Activated CD4-positive, alpha-beta T cell treated with anti-CD3 and anti-CD28 coated beads, Interleukin-2, amount 50 U/mL, for 1 hour (primary cell): ENCODE data around the gene RNF5.
A peak's percentile ranks its signal among the peaks of the same experiment; 100 is the strongest.
"Not testable (repeated sequence)": the region's sequence is repeated elsewhere in the genome, so short reads cannot be mapped to it uniquely, and the experiment has no call there.

Source experiments
- DNase-seq: peaks from one replicate; pipeline ENCODE4 v3.0.0-alpha.2; 2020

RNF5 gene

DNA sequence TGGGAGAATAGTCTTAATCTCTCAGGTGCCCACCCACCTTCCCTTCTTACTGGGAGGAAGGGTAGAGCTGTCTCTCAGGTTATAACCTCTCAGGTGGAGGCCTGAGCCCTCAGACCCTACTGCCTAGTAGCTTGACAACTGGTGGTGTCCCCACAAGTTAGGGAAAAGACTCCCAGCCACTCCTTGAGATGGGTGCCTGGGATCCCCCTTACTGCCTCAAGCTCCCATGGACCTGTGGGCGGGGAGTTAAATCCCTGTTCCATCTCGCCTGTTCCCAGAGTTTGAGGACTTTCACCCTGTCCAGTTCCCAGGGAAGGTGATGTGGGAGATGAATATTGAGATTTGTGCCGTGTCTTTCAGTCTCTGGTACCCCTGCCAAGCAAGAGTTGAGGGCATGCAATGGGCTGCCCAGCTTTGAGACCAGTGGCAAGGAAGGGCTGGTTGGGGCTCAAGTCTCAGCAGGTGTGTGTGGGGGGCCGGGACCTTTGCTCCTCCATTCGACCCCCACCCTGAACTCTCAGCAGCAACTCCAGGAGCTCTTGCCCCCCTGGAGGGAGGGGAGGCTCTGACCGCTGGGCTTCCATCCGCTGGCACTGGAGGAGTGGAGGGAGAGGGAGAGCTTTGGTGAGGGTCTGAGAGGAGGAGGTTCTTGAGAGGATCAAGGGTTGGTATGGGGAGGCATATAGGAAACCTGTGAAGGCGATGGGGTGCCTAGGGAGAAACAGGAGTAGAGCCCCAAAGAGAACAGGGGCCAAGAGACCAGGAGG lies 12.9 kb downstream of the RNF5 start:
- DNase-seq: no peak

DNA sequence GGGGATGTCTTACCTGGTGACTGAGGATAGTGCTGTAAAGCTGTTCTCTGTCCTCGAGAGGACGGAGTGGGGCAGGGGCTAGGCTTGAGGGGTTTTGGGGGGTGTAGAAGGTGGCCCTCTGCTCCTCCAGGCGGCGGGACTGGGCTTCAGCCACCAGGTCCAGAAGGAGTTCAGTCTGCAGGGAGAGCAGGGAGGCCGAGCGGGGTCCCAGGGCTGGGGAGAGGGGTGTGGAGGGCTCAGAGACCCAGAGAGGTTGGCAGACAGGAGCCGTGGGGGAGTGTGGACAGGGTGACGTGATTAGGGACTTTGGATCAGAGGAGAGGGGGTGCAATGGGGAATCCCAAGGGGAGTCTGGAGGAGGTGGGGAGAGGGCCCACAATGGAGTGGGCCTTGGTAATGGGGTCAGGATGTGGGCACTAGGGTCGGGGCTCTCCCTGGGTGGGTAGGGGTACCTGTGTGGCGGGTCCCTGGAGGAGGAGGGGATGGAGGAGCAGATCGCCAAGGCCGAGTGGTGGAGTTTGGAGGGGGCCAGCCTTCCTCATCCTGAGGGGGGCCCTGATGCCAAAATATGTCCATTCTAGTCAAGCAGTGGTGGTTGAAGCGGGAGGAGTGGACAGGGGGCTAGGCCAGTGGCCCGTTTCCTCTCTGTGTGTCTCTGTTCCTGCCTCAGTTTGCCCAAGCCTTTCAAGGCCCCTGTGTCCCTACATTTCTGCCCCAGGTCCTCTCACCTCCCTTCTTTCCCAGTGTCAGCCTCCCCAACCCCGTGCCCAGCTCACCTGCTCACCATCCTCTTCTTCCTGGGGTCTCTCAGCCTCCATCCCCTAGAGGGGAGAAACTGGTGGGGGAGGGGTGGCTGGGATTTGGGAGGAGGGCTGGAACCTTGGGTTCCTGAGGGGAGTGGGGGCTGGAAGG lies 13.7 kb downstream of the RNF5 start:
- DNase-seq: no peak

DNA sequence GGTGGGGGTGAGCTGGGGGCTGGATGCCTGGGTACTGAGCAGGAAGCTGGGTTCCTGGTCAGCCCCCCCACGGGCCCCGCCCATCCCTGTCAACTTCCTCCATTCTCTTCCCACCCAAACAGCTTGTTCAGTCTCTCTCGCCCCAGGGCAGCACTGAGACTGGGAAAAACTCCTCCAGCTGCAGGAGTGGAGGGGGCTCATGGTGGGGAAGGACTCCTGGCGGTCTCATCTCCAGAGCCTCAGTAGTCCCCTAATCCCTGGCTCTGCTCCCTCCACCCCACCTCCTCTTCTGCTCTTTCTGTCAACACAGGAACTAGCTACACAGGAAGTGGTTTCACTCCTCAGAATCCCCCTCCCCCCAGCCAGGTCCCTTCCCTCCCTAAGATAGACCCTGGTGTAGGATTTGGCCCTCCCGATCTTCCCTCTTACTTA lies 14.4 kb downstream of the RNF5 start, which contains the start of gene GPSM3:
Gene GPSM3, minus strand, starts transcription at position 36 of the 432 bp plus-strand sequence. CDS start 130 bp downstream, outside the sequence.
- peak; percentile 41 for DNase-seq

DNA sequence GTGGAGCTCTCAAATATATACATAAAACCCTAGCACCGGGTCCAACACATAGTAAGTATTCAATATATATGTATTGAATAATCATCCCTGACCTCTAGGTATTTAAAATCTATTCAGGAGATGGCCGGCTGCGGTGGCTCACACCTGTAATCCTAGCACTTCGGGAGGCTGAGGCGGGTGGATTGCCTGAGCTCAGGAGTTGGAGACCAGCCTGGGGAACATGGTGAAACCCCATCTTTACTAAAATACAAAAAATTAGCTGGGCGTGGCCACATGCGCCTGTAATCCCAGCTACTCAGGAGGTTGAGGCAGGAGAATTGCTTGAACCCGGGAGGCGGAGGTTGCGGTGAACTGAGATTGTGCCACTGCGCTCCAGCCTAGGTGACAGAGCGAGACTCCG lies 14.9 kb downstream of the RNF5 start:
- not testable (repeated sequence) for DNase-seq

DNA sequence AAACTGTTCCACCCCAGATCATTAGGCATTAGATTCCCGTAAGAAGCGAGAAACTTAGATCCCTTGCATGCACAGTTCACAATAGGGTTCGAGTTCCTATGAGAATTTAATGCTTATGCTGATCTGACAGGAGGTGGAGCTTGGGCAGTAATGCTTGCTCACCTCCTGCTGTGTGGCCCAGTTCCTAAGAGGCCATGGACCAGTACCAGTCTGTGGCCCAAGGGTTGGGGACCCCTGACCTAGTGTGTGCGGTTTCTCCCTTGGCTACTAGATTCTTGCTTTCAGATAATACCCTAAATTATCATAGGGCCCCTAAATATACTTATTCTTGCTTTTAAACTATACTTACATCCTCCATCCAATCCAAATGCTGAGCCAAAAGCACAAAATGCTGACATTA lies 16.2 kb downstream of the RNF5 start:
- no peak for DNase-seq

DNA sequence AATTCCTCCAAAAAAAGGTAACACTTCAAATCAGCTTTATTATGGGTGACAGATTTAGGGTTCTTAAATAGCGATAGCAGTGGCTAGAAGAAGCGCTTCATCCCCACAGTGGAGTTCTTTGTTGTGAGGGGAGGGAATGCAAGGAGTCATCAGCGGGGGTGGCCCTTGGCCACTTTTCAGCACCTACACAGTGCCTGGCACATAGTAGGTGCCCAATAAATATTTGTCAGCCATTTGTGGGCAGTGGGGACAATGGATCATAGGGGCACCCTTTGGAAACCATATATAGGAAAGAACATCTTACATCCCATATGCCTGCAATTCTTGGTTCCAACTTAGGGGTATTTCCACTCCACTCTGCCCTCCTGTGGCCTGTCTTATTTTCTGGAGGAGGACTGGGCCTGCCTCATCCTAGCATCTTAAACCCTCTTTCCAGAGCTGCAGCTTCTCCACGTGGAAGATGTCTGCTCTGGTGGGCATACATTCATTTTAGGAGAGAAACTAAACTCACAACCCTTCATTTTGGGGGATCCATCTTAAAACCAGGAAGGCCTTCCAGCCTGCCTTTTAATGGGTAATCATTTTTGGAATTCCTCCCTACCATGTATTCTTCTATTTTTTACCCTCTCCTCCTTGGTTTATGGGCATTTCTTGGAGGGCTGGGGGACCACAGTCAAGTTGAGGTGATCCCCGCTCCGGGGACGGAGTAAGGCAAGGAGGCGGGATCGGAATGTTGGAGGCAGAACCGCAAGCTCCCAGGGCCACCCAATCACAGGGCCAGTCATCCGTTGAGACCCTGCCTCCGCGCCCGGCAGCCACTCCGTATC lies 16.8 kb downstream of the RNF5 start:
- DNase-seq: no peak

DNA sequence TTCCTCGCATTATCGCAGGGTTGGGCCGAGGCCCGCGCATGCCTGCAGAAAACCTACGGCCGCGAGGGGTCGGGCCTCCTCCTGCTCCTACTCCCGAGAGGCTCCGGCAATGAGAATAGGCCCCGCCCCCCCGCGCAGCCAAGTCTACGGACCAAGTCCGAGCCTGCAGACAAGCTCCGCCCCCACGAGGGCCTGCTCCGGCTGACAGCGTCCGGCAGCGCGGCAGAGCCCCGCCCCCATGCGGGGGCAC lies 17.4 kb downstream of the RNF5 start:
- DNase-seq: peak; percentile 99

DNA sequence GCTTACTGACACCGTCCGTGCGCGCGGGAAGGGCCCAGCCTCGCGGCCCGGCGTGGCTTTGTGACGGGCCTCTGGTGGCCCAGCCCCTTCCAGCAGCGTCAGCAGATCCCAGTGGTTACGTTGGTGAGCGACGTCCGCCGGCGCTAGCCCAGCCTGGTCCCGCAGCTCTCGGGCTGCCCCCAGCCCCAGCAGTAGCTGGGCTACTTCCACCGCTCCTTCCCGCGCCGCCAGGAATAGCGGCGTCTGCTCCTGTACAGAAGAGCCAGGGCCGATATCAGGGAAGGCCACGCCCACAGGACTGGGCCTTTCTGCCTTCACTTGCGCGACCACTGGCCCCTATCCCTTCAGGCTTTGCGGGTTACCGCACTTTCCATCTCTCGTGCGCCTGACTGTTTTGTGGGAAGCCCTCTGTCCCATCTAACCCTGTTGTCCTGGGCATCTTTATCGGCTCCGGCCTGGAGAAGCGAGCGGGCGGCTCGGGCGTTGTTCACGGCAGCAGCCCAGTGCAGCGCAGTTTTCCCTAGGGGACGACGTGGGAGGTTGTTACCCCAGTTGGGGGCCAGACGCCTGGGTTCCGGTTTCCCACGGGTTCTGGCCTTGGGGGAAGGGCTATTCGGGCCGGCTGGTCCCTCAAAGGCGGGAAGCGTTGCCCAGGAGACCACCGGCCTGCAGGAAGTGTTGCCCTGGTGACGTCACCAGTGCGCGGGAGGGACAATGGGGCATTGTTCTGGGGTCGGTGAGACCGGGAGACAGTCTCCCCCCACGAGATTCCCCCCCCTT lies 17.9 kb downstream of the RNF5 start:
- DNase-seq: peak; percentile 53

DNA sequence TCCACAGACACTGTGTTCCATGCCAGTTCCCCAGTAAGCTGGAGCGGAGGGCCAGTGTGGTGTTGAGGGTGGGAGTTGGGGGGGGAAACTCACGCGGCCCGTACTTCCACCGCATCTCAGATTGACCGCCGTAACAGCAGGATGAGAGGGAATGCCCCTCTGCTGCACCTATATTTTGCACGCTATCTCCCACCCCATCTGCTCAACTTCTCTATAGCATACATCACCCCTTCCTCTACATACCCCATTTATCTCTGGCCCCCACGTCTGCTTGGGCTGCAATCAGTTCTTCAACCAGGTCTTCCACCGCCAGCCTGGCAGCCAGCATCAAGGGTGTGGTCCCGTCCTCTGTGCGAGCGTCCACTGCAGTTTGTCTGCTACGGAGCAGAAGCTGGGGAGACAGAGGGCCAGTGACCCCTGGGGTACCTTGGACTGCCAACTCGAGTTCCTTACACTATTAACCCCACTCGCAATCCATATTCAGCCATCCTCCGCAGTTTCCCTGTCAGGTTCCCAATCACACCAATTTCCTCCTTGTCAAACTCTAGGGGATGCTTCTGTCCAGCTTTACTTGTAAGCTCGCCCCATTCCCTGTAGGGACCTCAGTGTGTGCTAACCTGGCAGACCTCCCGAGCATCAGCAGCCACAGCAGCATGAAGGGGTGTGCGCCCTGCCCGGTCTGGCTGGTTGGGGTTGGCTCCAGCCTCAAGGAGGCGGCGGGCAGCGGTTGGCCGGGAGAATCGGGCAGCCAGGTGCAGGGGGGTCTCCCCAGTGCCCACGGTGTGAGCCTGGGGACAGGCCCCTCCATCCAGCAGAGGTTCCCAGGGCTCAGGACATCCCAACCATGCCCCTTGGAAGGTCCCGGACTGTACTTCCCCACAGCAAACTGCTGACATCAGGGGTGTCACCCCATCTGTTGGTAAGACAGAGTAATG lies 18.7 kb downstream of the RNF5 start:
- no peak for DNase-seq

DNA sequence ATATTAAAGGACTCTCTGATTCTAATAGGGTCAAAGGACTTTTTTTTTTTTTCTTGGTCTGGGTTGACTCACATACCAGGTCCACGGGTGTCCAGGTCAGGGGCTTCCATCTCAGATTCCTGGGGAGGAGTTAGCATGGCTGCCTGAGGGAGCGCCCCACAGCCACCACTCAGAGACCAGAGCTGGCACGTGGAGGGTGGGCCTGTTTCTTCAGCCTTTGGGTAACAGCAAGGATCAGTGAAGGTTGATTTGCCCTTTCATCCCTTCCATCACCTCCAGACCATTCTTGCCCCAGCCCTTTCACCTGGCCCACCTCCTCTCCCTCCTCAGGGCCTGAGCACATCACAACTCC lies 20.1 kb downstream of the RNF5 start:
- no peak for DNase-seq

DNA sequence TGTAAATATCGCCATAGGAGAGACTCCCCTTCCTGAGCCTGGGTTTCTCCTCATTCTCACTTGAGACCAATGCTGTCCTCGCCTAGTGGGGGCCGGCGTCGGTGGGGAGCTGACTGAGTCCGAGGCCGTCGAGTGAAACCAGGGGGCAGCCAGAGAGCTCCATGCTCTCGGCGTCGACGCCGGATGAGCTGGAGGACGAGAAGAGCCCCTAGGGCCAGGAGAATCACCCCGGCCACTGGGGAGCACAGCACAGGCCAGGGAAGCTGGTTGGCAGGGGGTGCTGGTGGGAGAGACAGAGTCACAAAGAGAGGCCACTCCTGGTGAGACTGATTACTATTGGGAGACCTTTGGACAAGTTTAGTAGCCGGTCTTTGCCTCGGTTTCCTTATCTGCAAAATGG lies 20.7 kb downstream of the RNF5 start:
- no peak for DNase-seq

DNA sequence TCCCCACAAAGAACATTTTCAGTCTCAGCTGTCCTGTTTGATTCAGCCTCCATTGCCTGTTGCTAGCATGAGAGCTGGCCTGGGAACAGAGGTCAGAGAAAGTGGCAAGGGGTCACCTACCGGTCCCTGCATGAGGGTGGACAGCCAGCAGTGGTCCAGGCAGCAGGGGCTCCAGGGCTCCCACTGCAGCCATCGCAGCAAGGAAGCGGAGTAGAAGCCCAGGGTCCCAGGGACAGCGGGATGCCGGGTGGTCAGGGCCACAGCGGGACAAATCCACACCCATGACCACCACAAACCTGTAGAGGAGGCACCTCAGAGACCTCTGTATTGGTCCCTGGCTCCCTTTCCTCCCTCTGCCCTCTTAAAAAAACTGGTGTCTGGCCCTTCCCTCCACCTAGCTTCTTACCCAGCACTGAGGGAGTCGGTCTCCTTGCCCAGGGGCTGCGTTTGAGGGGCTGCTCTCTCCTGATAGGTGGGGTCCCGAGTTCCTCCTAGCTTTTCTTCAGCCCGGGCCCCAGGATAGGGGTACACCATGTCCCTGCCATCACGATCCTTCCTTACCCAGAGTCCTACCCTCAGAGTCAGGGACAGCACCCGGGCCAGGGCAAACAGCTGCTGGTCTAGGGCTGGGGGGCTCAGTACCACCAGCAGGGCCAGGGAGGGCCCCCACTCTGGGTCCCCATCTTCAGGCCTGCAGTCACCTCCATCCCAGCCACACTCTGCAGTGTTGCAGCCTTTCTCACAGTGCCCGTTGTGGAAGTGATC lies 22.7 kb downstream of the RNF5 start:
- DNase-seq: no peak

DNA sequence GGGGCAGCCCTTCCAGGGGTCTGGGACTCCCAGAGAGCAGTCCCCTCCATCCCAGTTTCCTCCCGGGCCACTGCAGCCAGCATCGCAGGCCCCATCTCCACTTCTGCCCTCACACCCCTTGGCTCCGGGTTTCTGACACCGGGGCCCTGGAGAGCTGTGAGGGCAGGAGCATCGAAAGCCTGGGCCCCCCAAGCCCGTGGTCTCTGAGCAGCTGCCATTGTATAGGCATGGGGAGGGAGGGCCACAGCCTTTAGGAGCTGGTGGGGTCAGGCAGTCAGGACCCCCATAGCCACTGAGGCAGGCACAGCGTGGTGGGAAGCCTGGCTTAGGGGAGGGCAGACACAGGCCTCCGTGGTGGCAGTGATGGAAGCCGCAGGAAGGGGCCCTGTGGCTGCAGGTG lies 24.0 kb downstream of the RNF5 start:
- no peak for DNase-seq

DNA sequence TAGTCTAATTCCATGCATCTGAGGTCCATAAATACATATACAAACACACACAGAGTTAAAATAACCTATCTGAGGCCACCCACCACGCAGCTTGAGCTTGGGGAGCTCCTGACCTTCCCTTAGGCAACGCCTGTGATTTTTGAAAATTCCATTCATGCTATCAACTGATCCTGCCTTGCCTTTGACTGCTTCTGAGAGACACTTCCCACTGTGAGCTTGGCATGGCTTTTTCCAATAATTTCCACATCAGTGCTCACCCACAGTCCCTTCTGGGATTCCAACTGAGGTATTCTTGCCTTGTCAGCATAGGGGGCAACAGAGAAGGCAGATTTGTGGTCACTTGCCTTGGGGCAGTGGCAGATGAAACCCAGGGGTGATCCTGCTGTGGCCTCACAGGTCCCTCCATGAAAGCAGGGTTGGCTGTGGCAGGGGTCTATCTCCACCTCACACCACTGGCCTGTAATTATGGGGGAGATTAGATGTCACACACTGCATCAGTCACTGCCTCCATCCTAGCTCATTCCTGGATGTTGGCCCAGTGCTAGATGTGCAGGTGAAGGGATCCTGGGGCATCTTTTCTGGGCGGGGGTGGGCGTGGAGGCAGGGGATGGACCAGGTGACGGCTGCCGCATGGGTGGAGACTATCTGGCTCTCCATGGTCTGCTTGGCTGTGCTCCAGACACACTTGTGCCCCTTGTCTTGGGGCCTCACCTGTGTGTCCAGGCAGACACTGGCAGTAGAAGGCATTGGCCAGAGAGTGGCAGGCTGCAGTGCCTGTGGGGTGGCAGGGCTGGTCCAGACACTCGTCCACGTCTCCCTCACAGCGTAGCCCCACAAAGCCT lies 25.4 kb downstream of the RNF5 start:
- no peak for DNase-seq

DNA sequence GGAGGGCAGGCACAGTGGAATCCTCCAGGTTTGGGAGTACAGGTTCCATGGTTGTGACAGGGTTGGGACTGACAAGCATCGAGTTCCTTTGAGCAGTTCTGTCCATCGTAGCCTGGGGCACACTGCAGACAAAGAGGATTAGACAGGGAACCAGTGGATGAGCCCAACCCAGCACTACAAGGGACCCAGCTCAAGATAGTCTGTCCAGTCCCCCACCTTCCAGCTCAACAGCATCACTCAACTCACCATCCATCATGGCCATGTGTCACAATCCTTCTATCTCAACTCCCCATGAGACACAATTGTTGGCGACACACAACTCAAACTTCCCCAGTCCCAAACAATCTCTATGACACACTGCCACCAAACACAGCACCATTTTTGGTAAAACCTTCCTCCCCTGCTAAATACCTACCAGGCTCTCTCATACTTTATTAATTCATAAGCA lies 26.1 kb downstream of the RNF5 start:
- no peak for DNase-seq

DNA sequence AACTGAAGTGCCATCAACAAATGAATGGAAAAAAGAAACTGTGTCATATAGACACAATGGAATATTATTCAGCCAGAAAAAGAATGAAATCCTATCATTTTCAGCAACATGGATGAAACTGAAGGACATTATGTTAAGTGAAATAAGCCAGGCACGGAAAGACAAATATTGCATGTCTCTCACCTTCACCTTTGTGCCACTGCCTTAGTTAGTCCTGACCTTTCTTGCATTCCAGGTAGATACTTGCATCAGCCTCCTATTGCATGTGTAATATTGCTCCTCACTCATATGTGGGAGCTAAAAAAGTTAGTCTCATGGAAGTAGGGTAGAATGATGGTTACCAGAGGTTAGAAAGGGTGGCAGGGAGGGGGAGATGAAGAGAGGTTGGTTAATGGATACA lies 30.8 kb downstream of the RNF5 start:
- no peak for DNase-seq

DNA sequence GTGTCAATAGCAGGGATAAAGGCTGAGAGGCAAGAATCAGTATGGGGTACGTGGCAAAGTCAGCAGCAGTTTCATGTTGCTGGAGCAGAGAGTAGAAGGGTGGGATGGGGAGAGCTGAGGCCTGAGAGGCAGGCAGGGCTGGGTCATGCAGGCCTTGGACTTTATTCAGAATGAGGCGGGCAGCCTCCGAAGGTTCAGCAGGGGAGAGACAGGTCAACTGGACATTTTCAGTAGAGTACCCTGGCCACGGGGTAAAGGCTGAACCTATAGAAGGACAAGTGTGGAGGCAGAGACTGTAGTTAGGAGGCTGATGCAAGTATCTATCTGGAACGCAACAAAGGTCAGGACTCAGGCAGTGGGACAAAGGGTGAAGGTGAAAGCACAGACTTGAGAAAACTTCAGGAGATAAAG lies 32.0 kb downstream of the RNF5 start:
- DNase-seq: no peak

DNA sequence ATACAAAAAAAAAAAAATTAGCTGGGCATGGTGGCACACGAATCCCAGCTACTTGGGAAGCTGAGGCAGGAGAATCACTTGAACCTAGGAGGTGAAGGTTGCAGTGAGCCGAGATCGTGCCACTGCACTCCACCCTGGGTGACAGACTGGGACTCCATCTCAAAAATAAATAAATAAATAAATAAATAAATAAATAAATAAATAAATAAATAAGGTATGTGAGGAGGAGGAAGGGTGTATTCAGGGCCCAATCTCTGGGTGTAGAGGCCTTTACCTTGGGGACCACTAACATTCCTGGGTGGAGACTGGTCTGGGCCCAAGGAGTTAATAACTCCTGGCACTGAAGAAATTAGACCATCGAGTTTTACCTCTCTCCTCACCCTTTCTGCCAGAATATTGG lies 33.2 kb downstream of the RNF5 start:
- not testable (repeated sequence) for DNase-seq

DNA sequence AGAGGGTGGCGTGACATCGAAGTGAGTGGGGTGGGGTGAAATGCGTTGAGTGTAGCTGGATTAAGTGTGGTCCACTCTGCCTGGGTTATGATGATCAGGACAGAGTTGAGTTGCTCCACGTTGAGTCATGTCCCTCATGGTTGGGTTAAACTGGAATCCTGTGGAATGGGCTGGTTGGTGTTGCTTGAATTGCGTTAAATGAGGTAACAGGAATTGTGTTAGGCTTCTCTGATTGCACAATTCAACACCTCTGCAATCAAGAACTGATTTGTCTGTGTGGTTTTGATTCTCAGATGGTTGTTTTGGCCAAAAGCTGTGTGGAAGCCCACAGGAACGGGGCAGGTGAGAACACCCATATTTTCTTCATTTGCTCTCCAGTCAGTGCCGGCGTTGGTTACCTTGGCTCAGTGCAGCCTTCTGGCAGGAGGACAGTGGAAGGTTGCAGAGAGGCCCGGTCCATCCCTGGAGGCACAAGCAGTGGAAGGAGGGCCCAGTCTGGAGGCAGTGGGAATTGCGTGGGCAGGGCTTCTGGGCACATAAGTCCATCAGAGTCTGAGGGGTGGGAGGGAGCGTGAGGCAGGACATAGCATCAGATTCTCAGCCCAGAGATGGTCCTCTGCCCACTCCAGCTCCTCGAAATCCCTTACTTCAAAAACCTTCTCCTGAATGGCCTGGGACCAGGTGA lies 34.0 kb downstream of the RNF5 start:
- no peak for DNase-seq
